ENCODE data around the gene SEL1L3. TPM values are rescaled to one million over a fixed set of nuclear protein-coding genes. Genes with fewer than 3 reads are reported as not detected.

Gene SEL1L3
- total RNA-seq, 1 experiment from 2014 or later = 74.7 TPM

Small RNA genes lying within 50 kb of the gene (small RNA-seq; reads per million reads assigned to genes)
- gene MTND4LP22 = 0 reads per million in 2 experiments

Other genes with a start within 250 kb of the SEL1L3 start
- gene SLC34A2, start 207.1 kb downstream of the SEL1L3 start, total RNA-seq (2014; rRNA removed; shearing (Covaris generic)) = not detected in 2 replicates
- gene SMIM20, start 51.2 kb upstream of the SEL1L3 start, total RNA-seq (2014; rRNA removed; shearing (Covaris generic)) = 50.4 and 64.8 TPM in 2 replicates